Transverse colon (tissue), 4 donors: ENCODE measurements around the gene CDH19.

ENCODE experiments used
- POLR2AphosphoS5 ChIP-seq, 3 donors: sonication (generic); formaldehyde crosslinking; IDR thresholded peaks; one replicate each; pipeline ENCODE4 v1.6.1; 2016; ENCODE audit warnings: antibody characterized with exemption in 3 of 3
- TF ChIP-seq, protein P1 (sequence below), 5 experiments: fragments of 200-600 bp in 3 of 5; fragments of 450-650 bp in 2 of 5; sonication (generic) in 3 of 5; IDR thresholded peaks; 1 replicate in 2 of 5; 2 replicates in 3 of 5; pipeline ENCODE4 v1.5.1; 2016 to 2017; ENCODE audit warnings: antibody characterized with exemption in 5 of 5, inconsistent platforms in 3 of 5, mild to moderate bottlenecking in 2 of 5, moderate library complexity in 1 of 5

DNA sequence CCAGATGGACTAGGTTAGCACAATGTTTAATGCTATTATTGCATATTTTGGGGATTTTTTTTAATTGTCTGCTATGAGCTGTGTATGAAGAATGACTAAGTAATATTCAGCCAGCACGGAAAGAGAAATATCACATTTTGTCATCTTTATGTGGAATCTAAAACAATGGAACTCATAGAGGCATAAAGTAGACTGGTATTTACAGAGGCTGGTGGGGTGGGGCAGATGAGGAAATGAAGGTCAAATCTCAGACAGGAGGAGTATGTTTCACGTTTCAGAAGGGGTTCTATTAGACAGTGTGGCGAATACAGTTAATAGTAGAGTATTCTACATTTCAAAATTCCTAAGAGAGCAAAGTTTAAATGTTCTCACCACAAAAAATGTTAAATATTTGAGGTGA lies 4.7 kb downstream of the CDH19 start:
- TF ChIP-seq, protein P1, sequence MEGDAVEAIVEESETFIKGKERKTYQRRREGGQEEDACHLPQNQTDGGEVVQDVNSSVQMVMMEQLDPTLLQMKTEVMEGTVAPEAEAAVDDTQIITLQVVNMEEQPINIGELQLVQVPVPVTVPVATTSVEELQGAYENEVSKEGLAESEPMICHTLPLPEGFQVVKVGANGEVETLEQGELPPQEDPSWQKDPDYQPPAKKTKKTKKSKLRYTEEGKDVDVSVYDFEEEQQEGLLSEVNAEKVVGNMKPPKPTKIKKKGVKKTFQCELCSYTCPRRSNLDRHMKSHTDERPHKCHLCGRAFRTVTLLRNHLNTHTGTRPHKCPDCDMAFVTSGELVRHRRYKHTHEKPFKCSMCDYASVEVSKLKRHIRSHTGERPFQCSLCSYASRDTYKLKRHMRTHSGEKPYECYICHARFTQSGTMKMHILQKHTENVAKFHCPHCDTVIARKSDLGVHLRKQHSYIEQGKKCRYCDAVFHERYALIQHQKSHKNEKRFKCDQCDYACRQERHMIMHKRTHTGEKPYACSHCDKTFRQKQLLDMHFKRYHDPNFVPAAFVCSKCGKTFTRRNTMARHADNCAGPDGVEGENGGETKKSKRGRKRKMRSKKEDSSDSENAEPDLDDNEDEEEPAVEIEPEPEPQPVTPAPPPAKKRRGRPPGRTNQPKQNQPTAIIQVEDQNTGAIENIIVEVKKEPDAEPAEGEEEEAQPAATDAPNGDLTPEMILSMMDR (IDR thresholded peaks at IDR 0.05) = no peak
- TF ChIP-seq POLR2AphosphoS5 (IDR thresholded peaks at IDR 0.05) = no peak
